NT2/D1 (cell line): ENCODE results near the gene KCNJ13.

Experiments
- DNase-seq: peaks from one replicate; pipeline ENCODE4 v3.0.0-alpha.2; 2011; ENCODE audit warnings: low read depth, low spot score
- H3K27me3 ChIP-seq: 2 replicates; pipeline ENCODE4 v1.6.0; 2011; ENCODE audit warnings: mild to moderate bottlenecking; ENCODE audit not compliant: insufficient read length, insufficient read depth
- H3K36me3 ChIP-seq: 2 replicates; pipeline ENCODE4 v1.6.1; 2011; ENCODE audit warnings: mild to moderate bottlenecking, low read length, mixed read lengths; ENCODE audit not compliant: insufficient read depth, insufficient read length
- H3K4me1 ChIP-seq: 2 replicates; pipeline ENCODE4 v1.5.1; 2011; ENCODE audit not compliant: insufficient read depth, insufficient read length
- H3K4me3 ChIP-seq: 2 replicates; pipeline ENCODE4 v1.5.1; 2011; ENCODE audit warnings: low read depth; ENCODE audit not compliant: insufficient read length
- H3K9ac ChIP-seq: 2 replicates; pipeline ENCODE4 v1.6.0; 2011; ENCODE audit warnings: low read depth; ENCODE audit not compliant: insufficient read length
- H3K9me3 ChIP-seq: 2 replicates; pipeline ENCODE4 v1.5.1; 2011; ENCODE audit warnings: mild to moderate bottlenecking, low read length; ENCODE audit not compliant: insufficient read depth
- SUZ12 ChIP-seq: IDR thresholded peaks from 2 replicates; pipeline ENCODE4 v1.6.1; 2011; ENCODE audit not compliant: insufficient read length, insufficient read depth; ENCODE audit errors: extremely low read depth
- YY1 ChIP-seq: IDR thresholded peaks from 2 replicates; pipeline ENCODE4 v1.6.1; 2011; ENCODE audit not compliant: insufficient read length, insufficient read depth
- ZNF274 ChIP-seq: IDR thresholded peaks from 2 replicates; pipeline ENCODE4 v1.6.1; 2011; ENCODE audit warnings: mild to moderate bottlenecking, low read depth, low read length

KCNJ13 gene

DNA sequence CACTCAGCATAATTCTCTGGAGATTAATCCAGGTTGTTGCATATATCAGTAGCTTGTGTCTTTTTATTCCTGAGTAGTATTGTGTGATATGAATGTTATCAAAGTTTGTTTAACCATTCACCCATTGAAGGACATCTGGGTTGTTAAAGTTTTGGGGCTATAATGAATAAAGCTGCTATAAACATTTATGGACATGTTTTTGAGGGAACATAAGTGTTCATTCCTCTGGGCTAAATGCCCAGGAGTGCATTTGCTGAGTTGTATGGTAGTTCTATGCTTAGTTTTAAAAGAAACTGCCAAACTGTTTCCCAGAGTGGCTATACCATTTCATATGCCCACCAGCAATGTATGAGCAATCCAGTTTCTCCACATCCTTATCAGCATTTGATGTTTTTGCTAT lies 21.8 kb upstream of the KCNJ13 start:
- no peak overlapping the region for H3K9ac ChIP-seq
- no peak overlapping the region for H3K4me3 ChIP-seq
- 0 out of 2 replicates have a peak, but pooled peaks cover 4% of the 10 kb centered on the region for H3K9me3 ChIP-seq
- DNase-seq, result no peak
- no peaks in the 10 kb centered on the region for H3K4me1 ChIP-seq
- TF ChIP-seq YY1 (no peak), ZNF274 (no peak), SUZ12 (no peak)
- H3K36me3 ChIP-seq, result peaks cover 64% of the 10 kb centered on the region
- H3K27me3 ChIP-seq, result no peaks in the 10 kb centered on the region

DNA sequence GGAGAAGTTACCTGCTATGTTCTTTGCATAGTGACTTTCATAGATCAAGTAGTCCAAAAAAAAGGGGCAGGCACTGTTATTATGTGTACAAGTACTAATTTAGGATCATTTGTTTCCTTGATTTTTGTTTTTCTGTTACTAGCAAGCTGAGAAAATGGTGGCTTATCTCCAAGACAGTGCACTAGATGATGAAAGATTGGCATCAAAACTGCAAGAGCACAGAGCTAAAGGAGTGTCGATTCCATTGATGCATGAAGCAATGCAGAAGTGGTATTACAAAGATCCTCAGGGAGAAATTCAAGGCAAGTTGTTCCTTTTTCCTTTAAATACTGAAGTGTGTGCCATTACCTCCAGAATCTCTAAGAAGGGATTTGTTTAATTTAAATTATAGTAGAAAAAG lies 19.6 kb upstream of the KCNJ13 start:
- Histone ChIP-seq H3K9ac (no peak overlapping the region), H3K4me1 (no peaks in the 10 kb centered on the region), H3K9me3 (no peaks in the 10 kb centered on the region), H3K36me3 (peaks cover 83% of the 10 kb centered on the region), H3K27me3 (no peaks in the 10 kb centered on the region), H3K4me3 (no peak overlapping the region)
- TF ChIP-seq SUZ12 (no peak), ZNF274 (no peak), YY1 (no peak)
- no peak for DNase-seq

DNA sequence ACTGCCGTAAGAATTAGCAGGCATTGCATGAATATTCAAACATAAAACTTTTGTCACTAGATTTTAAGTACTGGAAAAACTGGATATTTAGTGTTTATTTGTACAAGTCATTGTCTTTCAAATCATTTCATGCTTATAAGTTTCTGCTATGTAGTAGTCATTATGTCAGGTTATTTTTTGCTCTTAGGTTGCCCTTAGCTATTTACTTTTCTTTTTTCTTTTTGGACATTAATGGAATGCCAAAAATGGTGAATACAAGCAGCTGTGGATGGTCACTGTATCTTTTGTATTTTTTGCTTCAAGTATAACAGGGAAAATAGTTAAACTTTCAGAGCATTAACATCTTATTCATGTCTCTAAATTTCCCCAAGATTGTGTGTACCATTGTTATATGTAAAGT lies 18.6 kb upstream of the KCNJ13 start:
- peaks cover 85% of the 10 kb centered on the region for H3K36me3 ChIP-seq
- H3K4me1 ChIP-seq, result no peaks in the 10 kb centered on the region
- no peak overlapping the region for H3K9ac ChIP-seq
- DNase-seq, result no peak
- H3K4me3 ChIP-seq, result no peak overlapping the region
- H3K27me3 ChIP-seq, result no peaks in the 10 kb centered on the region
- TF ChIP-seq ZNF274 (no peak), YY1 (no peak)
- no peaks in the 10 kb centered on the region for H3K9me3 ChIP-seq

DNA sequence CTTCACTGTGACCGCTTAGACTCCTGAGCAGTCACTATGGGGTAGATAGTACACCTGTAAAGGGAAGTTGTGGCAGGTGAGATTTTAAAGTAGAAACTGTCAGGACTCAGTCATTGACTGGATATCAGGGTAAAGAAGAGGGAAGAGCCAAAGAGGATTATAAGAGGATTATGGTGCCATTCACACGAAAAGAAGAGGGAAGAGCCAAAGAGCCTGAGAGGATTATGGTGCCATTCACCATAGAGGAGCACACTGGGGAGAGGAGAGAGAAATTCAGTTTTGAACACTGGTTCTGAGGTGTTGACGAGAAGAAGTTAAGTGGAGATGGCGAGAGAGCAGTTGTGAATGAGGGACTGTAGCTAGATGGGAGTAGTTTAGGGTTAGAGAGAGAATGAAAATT lies 16.9 kb upstream of the KCNJ13 start:
- TF ChIP-seq YY1 (no peak), ZNF274 (no peak), SUZ12 (no peak)
- H3K9me3 ChIP-seq, result no peaks in the 10 kb centered on the region
- no peak overlapping the region for H3K4me3 ChIP-seq
- no peaks in the 10 kb centered on the region for H3K4me1 ChIP-seq
- peaks cover 92% of the 10 kb centered on the region for H3K36me3 ChIP-seq
- H3K27me3 ChIP-seq, result no peaks in the 10 kb centered on the region
- no peak for DNase-seq
- H3K9ac ChIP-seq, result no peak overlapping the region

DNA sequence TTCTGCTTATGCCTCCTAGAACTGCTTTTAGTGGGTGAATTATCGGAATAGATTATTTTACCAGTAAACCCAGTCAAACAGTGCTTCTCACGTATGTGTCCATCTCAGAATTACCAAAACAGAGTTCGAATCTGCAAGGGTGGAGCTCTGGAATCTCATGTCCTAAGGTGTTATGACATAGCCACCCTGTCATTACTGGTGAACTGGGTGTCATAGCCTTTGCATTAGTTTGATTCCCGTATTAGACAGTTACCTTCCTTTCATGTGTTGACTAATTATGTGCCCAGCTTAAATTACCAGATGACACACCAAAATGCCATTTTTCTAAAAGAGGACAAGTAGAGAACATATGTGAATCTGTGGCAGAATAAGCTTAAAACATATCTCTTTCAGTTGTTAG lies 15.2 kb upstream of the KCNJ13 start:
- no peak for DNase-seq
- H3K36me3 ChIP-seq, result peaks cover 92% of the 10 kb centered on the region

DNA sequence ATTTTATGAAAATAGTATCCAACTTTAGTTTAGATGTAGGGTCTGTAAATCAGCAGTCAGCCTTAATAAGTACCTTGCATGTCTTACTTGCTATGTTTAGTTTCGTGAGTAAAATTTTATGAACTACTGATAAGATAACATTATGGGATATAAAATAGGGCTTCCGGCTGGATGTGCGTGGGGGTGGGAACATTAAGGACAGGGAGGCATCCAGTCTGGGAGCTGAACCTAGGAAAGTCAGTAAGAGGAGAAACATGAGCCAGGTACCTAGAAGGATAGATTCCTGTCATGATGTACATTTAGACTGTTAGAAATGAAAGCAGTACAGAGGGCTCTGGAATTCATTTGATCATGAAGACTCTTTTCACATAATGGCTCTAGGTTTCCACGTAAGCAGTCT lies 12.7 kb upstream of the KCNJ13 start:
- Histone ChIP-seq H3K36me3 (peaks cover 84% of the 10 kb centered on the region), H3K9me3 (no peaks in the 10 kb centered on the region), H3K4me3 (no peak overlapping the region), H3K4me1 (no peaks in the 10 kb centered on the region), H3K9ac (no peak overlapping the region), H3K27me3 (no peaks in the 10 kb centered on the region)
- no peak for DNase-seq
- TF ChIP-seq SUZ12, result no peak
- no peak for TF ChIP-seq ZNF274
- no peak for TF ChIP-seq YY1

More for the DNA sequence above, 15.2 kb upstream of the KCNJ13 start:
- Histone ChIP-seq H3K27me3 (no peaks in the 10 kb centered on the region), H3K4me1 (no peaks in the 10 kb centered on the region), H3K9ac (no peak overlapping the region), H3K4me3 (no peak overlapping the region), H3K9me3 (no peaks in the 10 kb centered on the region)
- TF ChIP-seq SUZ12 (no peak), ZNF274 (no peak), YY1 (no peak)

DNA sequence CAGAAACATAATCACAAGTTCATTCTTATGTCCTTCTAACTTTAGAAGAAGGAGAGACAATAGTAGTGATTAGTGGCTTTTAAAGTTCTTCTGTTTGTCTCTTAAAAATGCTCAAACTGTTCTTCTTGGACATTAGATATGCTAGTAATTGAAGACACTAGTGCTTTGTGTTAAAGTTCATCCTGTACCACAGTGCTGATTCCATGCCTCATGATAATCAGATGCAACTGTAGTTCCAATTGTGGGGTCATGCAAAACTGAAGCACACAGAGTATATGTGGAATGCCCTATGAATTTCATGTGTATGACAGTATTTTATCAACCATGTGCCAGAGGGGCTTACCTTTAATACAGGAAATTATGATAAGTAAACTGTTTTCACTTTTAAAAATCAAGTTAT lies 11.4 kb upstream of the KCNJ13 start:
- no peak for DNase-seq
- Histone ChIP-seq H3K36me3 (peaks cover 71% of the 10 kb centered on the region), H3K4me3 (no peak overlapping the region), H3K9me3 (no peaks in the 10 kb centered on the region), H3K27me3 (no peaks in the 10 kb centered on the region), H3K9ac (no peak overlapping the region), H3K4me1 (no peaks in the 10 kb centered on the region)
- TF ChIP-seq YY1, result no peak
- no peak for TF ChIP-seq SUZ12
- no peak for TF ChIP-seq ZNF274

DNA sequence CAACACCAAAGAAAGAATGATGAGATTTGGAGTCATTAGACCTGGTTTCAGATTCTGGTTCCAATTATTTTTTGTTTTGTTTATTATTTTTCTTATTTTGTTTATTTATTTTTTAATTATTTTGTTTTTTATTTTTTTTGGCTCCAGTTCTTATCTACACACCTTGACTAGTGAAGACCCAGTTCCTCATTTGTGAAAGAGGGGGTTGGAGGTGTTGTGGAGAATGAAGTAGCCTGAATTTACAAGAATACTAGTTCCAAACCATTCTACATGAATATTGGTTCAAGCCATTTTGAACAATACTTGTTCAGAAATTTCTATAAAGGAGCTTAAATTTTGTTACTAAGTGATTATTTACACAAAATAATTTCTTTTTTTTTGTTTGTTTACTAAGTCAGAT lies 6.9 kb upstream of the KCNJ13 start:
- no peak for DNase-seq
- H3K36me3 ChIP-seq, result peaks cover 36% of the 10 kb centered on the region
- no peak overlapping the region for H3K9ac ChIP-seq
- TF ChIP-seq ZNF274 (no peak), YY1 (no peak), SUZ12 (no peak)
- no peak overlapping the region for H3K4me3 ChIP-seq
- no peaks in the 10 kb centered on the region for H3K27me3 ChIP-seq
- H3K9me3 ChIP-seq, result no peaks in the 10 kb centered on the region
- no peaks in the 10 kb centered on the region for H3K4me1 ChIP-seq
